ENCODE data around the gene RPA3. TPM values are rescaled to one million over a fixed set of nuclear protein-coding genes. Genes with fewer than 3 reads are reported as not detected.

Gene RPA3
- total RNA-seq, 1 experiment from 2014 or later: 108 TPM

- Histone ChIP-seq H3K4me1 (ENCODE audit: insufficient read depth, low read length) (no peaks in the 10 kb centered on the region), H2AFZ (ENCODE audit: low read length) (no peak overlapping the region), H4K20me1 (ENCODE audit: control insufficient read depth, insufficient read depth, insufficient read length) (no peaks in the 10 kb centered on the region), H3K27me3 (ENCODE audit: insufficient read depth, low read length) (no peaks in the 10 kb centered on the region), H3K9ac (ENCODE audit: extremely low read depth, insufficient read length, low read length) (no peak overlapping the region), H3K79me1 (ENCODE audit: insufficient read depth, low read depth, low read length, poor library complexity, severe bottlenecking) (no peaks in the 10 kb centered on the region), H3K56ac (ENCODE audit: insufficient read length, low read depth, low read length) (no peak overlapping the region), H3K9me3 (ENCODE audit: control insufficient read depth, low read depth, low read length) (no peaks in the 10 kb centered on the region), H3K18ac (ENCODE audit: insufficient read length, low read depth, low read length) (no peak overlapping the region), H2BK5ac (ENCODE audit: insufficient read length, low read length) (no peak overlapping the region), H2BK120ac (ENCODE audit: low read depth, low read length, poor library complexity, severe bottlenecking) (no peak overlapping the region), H3K4me2 (ENCODE audit: insufficient read depth, insufficient read length, low read length) (no peak overlapping the region), H2BK12ac (ENCODE audit: insufficient read length, low read depth, low read length) (no peak overlapping the region), H4K5ac (ENCODE audit: insufficient read length, low read depth, low read length) (no peak overlapping the region), H3K79me2 (ENCODE audit: insufficient read depth, low read length) (no peaks in the 10 kb centered on the region), H2BK15ac (ENCODE audit: low read depth, low read length) (no peak overlapping the region), H3K23ac (ENCODE audit: insufficient read length, low read depth, low read length) (no peak overlapping the region), H2BK20ac (ENCODE audit: low read depth, low read length, poor library complexity, severe bottlenecking) (no peak overlapping the region), H3K14ac (ENCODE audit: insufficient read depth, low read length) (no peak overlapping the region), H4K91ac (ENCODE audit: insufficient read length, low read depth, low read length) (no peak overlapping the region), H3K4ac (ENCODE audit: low read depth, low read length) (no peak overlapping the region), H3K23me2 (ENCODE audit: insufficient read length, low read depth, low read length, poor library complexity, severe bottlenecking) (no peaks in the 10 kb centered on the region), H2AK5ac (ENCODE audit: insufficient read length, low read length) (no peak overlapping the region), H3K27ac (ENCODE audit: insufficient read length, low read depth, low read length) (no peak overlapping the region), H4K8ac (replicated peaks; ENCODE audit: insufficient read length, low read depth, low read length) (no peak overlapping the region), H3T11ph (ENCODE audit: low read length) (no peak overlapping the region)
- DNase-seq: no peak
- Mint-ChIP-seq H3K27ac (no peak overlapping the region), H3K4me1 (peaks cover 8 to 10% of the 10 kb centered on the region in 2 experiments), H3K36me3 (ENCODE audit: insufficient read depth in 1 of 3, low read depth in 3 of 3) (no peaks in the 10 kb centered on the region), H3K27me3 (ENCODE audit: low read depth) (no peaks in the 10 kb centered on the region), H3K9me3 (no peaks in the 10 kb centered on the region), H3K4me3 (no peak overlapping the region)
- WGBS (ENCODE audit: extremely low coverage, insufficient read length, low lambda C conversion rate): no CpG with 5 or more reads among the region's 4 CpGs
- TF ChIP-seq, protein P1, sequence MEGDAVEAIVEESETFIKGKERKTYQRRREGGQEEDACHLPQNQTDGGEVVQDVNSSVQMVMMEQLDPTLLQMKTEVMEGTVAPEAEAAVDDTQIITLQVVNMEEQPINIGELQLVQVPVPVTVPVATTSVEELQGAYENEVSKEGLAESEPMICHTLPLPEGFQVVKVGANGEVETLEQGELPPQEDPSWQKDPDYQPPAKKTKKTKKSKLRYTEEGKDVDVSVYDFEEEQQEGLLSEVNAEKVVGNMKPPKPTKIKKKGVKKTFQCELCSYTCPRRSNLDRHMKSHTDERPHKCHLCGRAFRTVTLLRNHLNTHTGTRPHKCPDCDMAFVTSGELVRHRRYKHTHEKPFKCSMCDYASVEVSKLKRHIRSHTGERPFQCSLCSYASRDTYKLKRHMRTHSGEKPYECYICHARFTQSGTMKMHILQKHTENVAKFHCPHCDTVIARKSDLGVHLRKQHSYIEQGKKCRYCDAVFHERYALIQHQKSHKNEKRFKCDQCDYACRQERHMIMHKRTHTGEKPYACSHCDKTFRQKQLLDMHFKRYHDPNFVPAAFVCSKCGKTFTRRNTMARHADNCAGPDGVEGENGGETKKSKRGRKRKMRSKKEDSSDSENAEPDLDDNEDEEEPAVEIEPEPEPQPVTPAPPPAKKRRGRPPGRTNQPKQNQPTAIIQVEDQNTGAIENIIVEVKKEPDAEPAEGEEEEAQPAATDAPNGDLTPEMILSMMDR (conservative IDR thresholded peaks at IDR 0.05): no peak
Observed at GRCh38 chr7:7745258-7745657, 26.9 kb upstream of the RPA3 start.
